Measurements from ENCODE around the gene MAP3K20. TPM values are rescaled to one million over a fixed set of nuclear protein-coding genes. Genes with fewer than 3 reads are reported as not detected.

Gene MAP3K20
- total RNA-seq, 2 experiments from 2014 or later: 11.0 to 11.9 TPM

- no peak for DNase-seq
- no peak overlapping the region for H3K27ac Mint-ChIP-seq
- H3K27me3 Mint-ChIP-seq: peaks cover 20% of the 10 kb centered on the region
- H3K36me3 Mint-ChIP-seq: no peaks in the 10 kb centered on the region
- H3K4me3 Mint-ChIP-seq: no peak overlapping the region
- H3K4me1 Mint-ChIP-seq: no peaks in the 10 kb centered on the region
- peaks cover 1% of the 10 kb centered on the region for H3K9me3 Mint-ChIP-seq
These were observed 15.6 kb upstream of the MAP3K20 start for GRCh38 chr2:173059971-173060461.

GRCh38 chr2:173062801-173063200, 12.8 kb upstream of the MAP3K20 start:
- H3K36me3 Mint-ChIP-seq: no peaks in the 10 kb centered on the region
- H3K27me3 Mint-ChIP-seq: peaks cover 27% of the 10 kb centered on the region
- H3K9me3 Mint-ChIP-seq: peaks cover 1% of the 10 kb centered on the region
- no peak overlapping the region for H3K27ac Mint-ChIP-seq
- H3K4me1 Mint-ChIP-seq: no peaks in the 10 kb centered on the region
- no peak for DNase-seq
- H3K4me3 Mint-ChIP-seq: no peak overlapping the region

GRCh38 chr2:173064151-173064805, 11.4 kb upstream of the MAP3K20 start:
- Mint-ChIP-seq H3K27me3 (peaks cover 25% of the 10 kb centered on the region), H3K36me3 (no peaks in the 10 kb centered on the region), H3K4me3 (no peak overlapping the region), H3K27ac (no peak overlapping the region), H3K4me1 (no peaks in the 10 kb centered on the region), H3K9me3 (no peaks in the 10 kb centered on the region)
- no peak for DNase-seq

GRCh38 chr2:173066887-173067676, 8.6 kb upstream of the MAP3K20 start:
- Mint-ChIP-seq H3K27me3 (peaks cover 43% of the 10 kb centered on the region), H3K27ac (no peak overlapping the region), H3K4me3 (no peak overlapping the region), H3K9me3 (no peaks in the 10 kb centered on the region), H3K36me3 (no peaks in the 10 kb centered on the region), H3K4me1 (no peaks in the 10 kb centered on the region)
- no peak for DNase-seq

- peaks cover 19% of the 10 kb centered on the region for H3K4me1 Mint-ChIP-seq
- H3K36me3 Mint-ChIP-seq: no peaks in the 10 kb centered on the region
- H3K27ac Mint-ChIP-seq: peak overlapping the region; percentile 34
- peaks cover 64% of the 10 kb centered on the region for H3K27me3 Mint-ChIP-seq
- H3K4me3 Mint-ChIP-seq: peak overlapping the region; percentile 67
- H3K9me3 Mint-ChIP-seq: no peaks in the 10 kb centered on the region
- DNase-seq: no peak
These were observed 428 bp upstream of the MAP3K20 start for GRCh38 chr2:173075056-173075780.

GRCh38 chr2:173076581-173077345, 1.1 kb downstream of the MAP3K20 start:
- DNase-seq: peak; percentile 38
- H3K9me3 Mint-ChIP-seq: no peaks in the 10 kb centered on the region
- H3K36me3 Mint-ChIP-seq: no peaks in the 10 kb centered on the region
- H3K4me3 Mint-ChIP-seq: peak overlapping the region; percentile 83
- peaks cover 19% of the 10 kb centered on the region for H3K4me1 Mint-ChIP-seq
- H3K27ac Mint-ChIP-seq: peak overlapping the region; percentile 78
- H3K27me3 Mint-ChIP-seq: peaks cover 72% of the 10 kb centered on the region

- no peak overlapping the region for H3K27ac Mint-ChIP-seq
- H3K9me3 Mint-ChIP-seq: no peaks in the 10 kb centered on the region
- DNase-seq: no peak
- peaks cover 19% of the 10 kb centered on the region for H3K4me1 Mint-ChIP-seq
- H3K36me3 Mint-ChIP-seq: no peaks in the 10 kb centered on the region
- no peak overlapping the region for H3K4me3 Mint-ChIP-seq
- H3K27me3 Mint-ChIP-seq: peaks cover 71% of the 10 kb centered on the region
These were observed 2.0 kb downstream of the MAP3K20 start for GRCh38 chr2:173077506-173078177.

- Mint-ChIP-seq H3K36me3 (no peaks in the 10 kb centered on the region), H3K4me3 (no peak overlapping the region), H3K9me3 (no peaks in the 10 kb centered on the region), H3K27ac (no peak overlapping the region), H3K27me3 (peaks cover 73% of the 10 kb centered on the region), H3K4me1 (peaks cover 19% of the 10 kb centered on the region)
- DNase-seq: no peak
These were observed 3.5 kb downstream of the MAP3K20 start for GRCh38 chr2:173079141-173079540.

GRCh38 chr2:173079973-173080860, 4.6 kb downstream of the MAP3K20 start:
- no peak overlapping the region for H3K27ac Mint-ChIP-seq
- H3K9me3 Mint-ChIP-seq: no peaks in the 10 kb centered on the region
- H3K36me3 Mint-ChIP-seq: no peaks in the 10 kb centered on the region
- DNase-seq: no peak
- no peak overlapping the region for H3K4me3 Mint-ChIP-seq
- H3K27me3 Mint-ChIP-seq: peaks cover 69% of the 10 kb centered on the region
- peaks cover 12% of the 10 kb centered on the region for H3K4me1 Mint-ChIP-seq

- DNase-seq: no peak
- H3K27ac Mint-ChIP-seq: no peak overlapping the region
- no peaks in the 10 kb centered on the region for H3K9me3 Mint-ChIP-seq
- no peaks in the 10 kb centered on the region for H3K4me1 Mint-ChIP-seq
- H3K4me3 Mint-ChIP-seq: no peak overlapping the region
- H3K27me3 Mint-ChIP-seq: peaks cover 52% of the 10 kb centered on the region
- no peaks in the 10 kb centered on the region for H3K36me3 Mint-ChIP-seq
These were observed 11.0 kb downstream of the MAP3K20 start for GRCh38 chr2:173086518-173087213.

GRCh38 chr2:173087214-173087581, 11.6 kb downstream of the MAP3K20 start:
- Mint-ChIP-seq H3K4me3 (no peak overlapping the region), H3K36me3 (no peaks in the 10 kb centered on the region), H3K4me1 (no peaks in the 10 kb centered on the region), H3K27me3 (peaks cover 49% of the 10 kb centered on the region), H3K27ac (no peak overlapping the region), H3K9me3 (no peaks in the 10 kb centered on the region)
- no peak for DNase-seq

GRCh38 chr2:173087793-173088496, 12.3 kb downstream of the MAP3K20 start:
- Mint-ChIP-seq H3K36me3 (no peaks in the 10 kb centered on the region), H3K9me3 (no peaks in the 10 kb centered on the region), H3K27me3 (peaks cover 43% of the 10 kb centered on the region), H3K4me1 (no peaks in the 10 kb centered on the region), H3K27ac (no peak overlapping the region), H3K4me3 (no peak overlapping the region)
- no peak for DNase-seq

Data from activated naive CD8-positive, alpha-beta T cell treated with anti-CD3 and anti-CD28 coated beads for 36 hours (primary cell).